Muscle of arm (tissue), 12 donors: ENCODE data around the gene CPZ. TPM values are rescaled to one million over a fixed set of nuclear protein-coding genes. Genes with fewer than 3 reads are reported as not detected.
"Not testable (repeated sequence)": the region's sequence is repeated elsewhere in the genome, so short reads cannot be mapped to it uniquely, and the experiment has no call there.

Source experiments
- DNase-seq: peaks from one replicate; pipeline ENCODE4 v3.0.0-alpha.2; 2013
- polyA plus RNA-seq, 12 donors: library from polyadenylated mRNA; unstranded; fragments of 120-200 nt; gene quantifications; one replicate each; pipeline ENCODE4 v1.2.1, GENCODE V29; 2013; ENCODE audit not compliant: insufficient read length in 12 of 12

The CPZ gene
- polyA plus RNA-seq, 12 donors: 2.4 to 19.4 (median 7.5) TPM; not detected in 1

DNA sequence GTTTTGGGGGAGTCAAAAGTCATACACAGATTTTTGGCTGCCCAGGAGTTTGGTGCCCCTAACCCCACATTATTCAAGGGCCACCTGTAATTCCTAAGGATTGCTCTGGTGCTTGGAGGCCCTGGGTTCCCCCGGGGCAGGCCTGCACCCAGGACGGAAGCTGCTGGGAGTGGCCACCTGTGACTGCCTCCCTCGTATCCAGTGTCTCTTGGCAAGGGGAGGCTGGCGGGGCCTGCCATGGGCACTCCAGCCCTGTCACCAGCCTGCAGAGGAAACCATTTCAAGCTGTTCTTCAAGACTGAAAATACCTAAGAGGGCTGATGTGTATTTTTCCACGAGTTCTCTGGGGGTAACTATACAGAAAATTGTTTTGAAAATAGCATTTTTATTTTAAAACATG is 36.8 kb upstream of the CPZ start:
- no peak for DNase-seq

DNA sequence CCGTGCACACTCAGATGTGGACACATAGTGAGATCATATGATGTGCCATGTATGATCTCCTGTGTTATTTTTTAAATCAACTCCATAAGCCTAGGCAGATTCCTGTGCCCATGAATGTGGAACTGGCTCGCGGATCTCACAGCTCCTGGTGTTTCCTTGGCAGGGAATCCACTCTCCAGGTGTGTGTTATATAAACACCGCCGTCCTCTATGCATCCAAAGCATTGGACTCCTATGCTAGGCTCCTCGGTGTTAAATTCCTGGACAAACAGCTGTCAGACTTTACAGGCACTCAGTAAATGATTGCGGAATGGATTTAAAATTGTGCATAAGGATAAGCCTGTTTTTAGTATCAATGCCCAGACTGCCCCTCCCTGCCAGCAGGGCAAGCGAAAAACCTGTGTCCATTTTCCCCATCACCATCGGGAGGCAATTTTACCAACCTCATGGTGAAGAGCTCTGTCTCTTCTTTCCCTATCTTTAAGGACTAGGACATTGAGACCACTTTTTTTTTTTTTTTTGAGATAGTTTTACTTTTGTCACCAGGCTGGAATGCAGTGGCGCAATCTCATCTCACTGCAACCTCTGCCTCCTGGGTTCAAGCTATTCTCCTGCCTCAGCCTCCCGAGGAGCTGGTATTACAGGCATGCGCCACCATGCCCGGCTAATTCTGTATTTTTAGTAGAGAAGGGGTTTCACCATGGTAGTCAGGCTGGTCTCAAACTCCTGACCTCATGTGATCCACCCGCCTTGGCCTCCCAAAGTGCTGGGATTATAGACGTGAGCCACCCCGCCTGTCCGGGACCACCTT is 36.0 kb upstream of the CPZ start:
- DNase-seq: no peak

GRCh38 chr4:8557151-8558076 is 35.2 kb upstream of the CPZ start:
- DNase-seq: no peak

DNA sequence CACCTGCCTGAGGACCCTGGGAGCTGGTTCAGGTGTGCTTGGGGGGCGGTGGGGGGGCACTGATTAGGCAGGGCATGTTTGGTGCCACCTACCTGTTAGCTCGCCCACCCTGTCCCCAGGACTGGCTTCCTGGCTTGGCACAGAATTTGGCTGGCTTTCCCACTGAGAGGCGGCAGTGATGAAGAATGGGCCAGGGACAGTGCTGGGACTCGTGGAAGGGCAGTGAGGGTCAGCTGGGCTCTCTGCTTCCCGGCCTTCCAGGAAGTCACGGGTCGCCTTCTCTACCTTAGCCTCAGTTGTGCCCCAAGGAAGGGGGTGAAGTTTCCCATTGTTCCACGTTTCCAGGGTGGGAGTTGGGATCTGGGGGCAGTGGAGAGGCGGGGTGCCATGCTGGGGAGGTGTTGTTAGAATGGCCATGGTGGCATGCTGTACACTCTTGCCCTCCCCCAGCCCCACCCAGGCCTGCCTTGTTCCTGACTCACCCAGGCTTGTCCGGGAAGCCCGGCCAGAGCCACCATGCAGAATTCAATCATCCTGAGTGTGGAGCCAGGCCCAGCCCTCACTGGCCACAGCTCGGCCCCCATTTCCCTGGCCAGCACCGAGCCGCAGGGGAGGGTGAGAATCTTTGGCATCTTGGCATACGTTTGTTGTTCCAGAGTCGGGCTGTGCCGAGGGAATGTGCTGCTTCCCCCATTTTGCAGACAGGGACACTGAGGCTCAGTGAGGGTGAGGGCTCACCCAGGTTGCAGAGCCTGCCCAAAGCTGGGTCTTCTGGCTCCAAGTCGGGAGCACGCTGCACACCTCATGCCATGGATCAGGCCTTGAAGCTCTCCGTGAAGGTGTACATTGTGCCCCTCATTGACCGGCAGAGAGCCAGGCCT is 34.2 kb upstream of the CPZ start:
- DNase-seq: no peak

- DNase-seq: no peak
Observed at GRCh38 chr4:8559011-8559410, 33.6 kb upstream of the CPZ start.

GRCh38 chr4:8559524-8560264 is 32.9 kb upstream of the CPZ start:
- no peak for DNase-seq

DNA sequence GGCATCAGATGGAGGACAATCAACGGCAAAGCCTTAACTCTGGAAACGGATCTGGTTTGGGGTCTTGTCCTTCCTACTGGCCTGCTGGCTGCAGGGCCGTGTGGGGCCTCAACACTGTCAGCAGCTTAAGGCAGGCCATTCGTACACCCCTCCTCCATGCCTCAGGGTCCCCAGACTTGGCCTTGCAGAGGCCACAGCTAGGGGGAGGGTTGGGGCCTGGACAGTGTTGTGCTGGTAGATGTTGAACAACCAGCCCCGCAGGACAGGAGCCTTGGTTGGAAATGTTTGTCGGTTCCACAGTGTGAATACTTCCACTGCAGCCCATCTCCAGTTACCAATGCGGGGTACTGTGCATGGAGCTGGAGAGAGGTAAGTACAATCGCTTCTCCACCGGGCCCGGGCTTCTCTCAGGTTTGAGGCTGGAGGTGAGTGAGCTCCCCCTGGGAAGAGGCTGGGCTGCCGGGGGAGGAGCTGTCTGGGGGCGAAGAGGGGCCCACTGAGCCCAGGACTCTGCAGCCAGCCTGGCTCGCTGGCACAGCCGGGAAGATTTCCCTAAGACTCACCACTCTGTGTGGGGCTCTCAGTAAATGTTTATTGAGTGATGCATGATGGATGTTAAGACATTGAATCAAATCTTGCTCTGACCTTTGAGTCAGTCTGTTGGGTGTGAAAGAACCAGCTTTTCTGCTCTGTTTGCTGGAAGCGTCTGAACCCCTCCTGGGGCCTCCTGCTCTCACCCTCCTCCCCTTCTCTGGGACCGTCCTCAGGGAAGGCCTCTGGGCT is 32.1 kb upstream of the CPZ start:
- no peak for DNase-seq

DNA sequence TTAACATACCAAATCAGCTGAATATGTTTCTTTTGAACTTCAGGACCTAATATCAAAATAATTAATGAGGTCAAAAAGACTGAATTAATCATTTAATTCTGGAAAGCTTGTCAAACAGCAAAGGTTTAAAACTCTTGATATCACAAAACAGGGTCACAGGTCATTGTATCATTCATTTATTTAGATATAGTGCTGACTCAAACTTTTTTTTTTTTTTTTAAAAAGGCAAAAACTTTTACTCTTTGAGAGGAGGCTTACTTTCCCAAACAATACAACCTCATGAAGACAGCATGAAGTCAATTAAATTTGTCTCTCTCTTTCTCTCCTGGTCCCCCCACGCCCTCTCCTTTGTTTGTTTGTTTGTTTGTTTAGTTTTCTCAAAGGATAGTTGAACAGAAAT is 28.0 kb upstream of the CPZ start:
- DNase-seq: no peak

- DNase-seq: no peak
Observed at GRCh38 chr4:8568068-8568668, 24.4 kb upstream of the CPZ start.

GRCh38 chr4:8570201-8570600 is 22.4 kb upstream of the CPZ start:
- DNase-seq: no peak

GRCh38 chr4:8571702-8572685 is 20.6 kb upstream of the CPZ start:
- DNase-seq: no peak

DNA sequence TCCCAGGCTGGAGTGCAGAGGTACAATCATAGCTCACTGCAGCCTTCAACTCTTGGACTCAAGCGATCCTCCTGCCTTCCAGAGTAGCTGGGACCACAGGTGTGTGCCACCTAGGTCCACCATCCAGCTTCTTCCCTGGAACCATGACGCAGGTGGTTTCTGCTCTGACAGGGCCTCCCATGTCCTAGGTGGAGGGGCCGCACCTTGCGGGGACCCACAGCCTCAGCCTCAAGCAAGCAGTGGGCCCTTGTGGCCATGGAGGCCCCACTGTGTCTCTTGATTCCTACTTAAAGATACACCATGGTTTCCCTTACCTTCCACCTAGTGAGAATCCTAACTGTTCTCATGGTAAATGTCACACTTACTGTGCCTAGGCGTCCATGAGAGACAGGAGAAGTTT is 19.3 kb upstream of the CPZ start:
- DNase-seq: no peak

DNA sequence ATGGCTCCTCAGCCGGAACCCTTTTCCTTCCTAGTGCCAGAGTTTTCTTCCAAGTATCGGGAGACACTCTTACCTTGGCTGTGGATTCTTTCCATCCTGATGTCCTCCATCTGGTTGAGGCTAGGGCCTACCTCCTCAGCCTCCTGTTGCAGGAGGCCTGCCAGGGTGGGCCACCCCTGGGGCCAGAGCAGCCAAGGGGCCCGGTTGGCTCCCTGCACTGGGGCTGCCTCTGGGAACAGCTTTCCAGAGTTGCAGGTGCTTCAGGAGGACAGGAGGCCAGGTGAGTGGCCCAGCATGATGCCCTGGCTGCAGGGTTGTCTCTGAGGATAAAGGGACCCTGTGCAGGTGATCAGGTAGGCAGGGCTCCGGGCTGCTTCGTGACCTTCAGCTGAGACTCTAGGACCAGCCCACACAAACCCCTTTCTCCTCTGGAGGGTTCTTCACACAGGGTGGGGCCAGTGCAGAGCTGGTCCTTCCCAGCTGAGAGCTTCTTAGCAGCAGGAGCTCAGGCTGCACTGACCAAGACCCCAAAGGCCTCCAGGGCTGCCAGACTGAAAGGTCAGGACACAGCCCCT is 17.7 kb upstream of the CPZ start:
- no peak for DNase-seq

DNA sequence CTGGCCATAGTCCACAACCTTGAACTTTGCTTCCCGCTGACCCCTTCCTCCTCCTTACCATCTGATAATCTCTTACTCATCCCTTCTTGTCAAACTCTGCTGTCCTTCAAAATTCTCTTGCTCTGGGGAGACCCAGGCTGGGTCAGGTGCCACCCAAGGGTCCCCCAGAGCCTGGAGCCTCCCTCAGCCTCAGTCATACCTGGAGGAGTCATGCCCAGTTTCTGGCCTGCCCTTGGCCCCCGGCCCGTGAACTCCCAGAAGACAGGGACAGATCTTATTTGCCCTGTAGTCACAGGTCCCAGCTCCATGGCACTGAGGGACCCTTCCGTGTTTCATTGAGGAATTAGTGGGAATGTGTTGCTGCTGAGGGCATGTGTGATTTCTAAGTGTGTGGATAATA is 17.1 kb upstream of the CPZ start:
- DNase-seq: no peak

- not testable (repeated sequence) for DNase-seq
Observed at GRCh38 chr4:8576591-8576990, 16.0 kb upstream of the CPZ start.

GRCh38 chr4:8577046-8577445 is 15.5 kb upstream of the CPZ start:
- DNase-seq: no peak

DNA sequence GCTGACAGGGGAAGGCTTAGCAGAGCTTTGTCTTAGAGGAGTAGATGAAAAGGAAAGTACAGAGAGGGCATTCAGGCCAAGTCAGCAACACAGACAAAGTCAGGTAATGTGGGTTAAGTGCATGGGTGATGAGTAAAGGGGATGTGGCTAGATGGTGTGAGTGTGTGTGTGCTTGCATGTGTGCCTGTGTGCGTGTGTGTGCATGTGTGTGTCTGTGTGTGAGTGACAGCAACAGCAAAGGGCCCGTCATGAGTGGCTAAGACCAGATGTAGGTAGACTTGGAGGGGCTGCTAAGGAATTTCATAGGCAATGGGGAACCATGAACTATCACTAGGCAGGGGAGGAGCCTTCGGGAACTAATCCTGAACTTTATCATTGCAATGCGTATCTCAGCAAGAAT is 14.6 kb upstream of the CPZ start:
- DNase-seq: no peak

DNA sequence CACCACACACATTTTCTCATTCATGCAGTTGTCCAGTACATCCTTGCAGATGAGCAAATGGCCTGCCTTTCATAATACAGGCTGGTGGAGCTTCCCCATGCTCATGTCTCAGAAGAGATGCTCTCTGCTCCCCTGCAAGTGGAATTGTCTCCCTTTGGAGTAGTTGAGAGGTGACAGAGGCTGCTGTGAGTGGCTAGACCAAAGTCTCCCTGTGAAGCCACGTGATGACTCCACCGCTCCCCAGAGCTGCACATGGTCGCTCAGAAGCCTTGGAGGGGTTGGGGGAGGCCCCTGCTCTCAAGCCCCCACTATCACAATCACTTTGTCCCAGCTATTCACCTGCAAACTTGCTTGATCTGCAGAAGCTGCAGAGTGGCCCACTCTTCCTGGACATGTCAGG is 13.8 kb upstream of the CPZ start:
- DNase-seq: no peak
